HepG2 (cell line): ENCODE measurements around the gene NECAB2. TPM values are rescaled to one million over a fixed set of nuclear protein-coding genes. Genes with fewer than 3 reads are reported as not detected.

Experiments used
- ATAC-seq: fragments of 200-7000 bp; cut with Tn5 transposase; 3 replicates; pipeline ENCODE4 v1.9.1; 2020; ENCODE audit warnings: mild to moderate bottlenecking, moderate library complexity
- BruUV-seq: library from RNA; stranded (reverse); fragments of 400-500 nt; replicated peaks from 2 replicates; lab custom pipeline; 2021; lab: Mats Ljungman, UMichigan
- CTCF ChIA-PET: fragments of 300-600 bp; formaldehyde crosslinking; extraction: SDS; loops from one replicate; lab custom pipeline; 2021; ENCODE audit warnings: low total read pairs, inconsistent platforms, low intra/inter-chr PET ratio; lab: Yijun Ruan, JAX
- POLR2A ChIA-PET: fragments of 350-600 bp; sonication (Branson Sonifier 250); formaldehyde crosslinking; loops from one replicate; lab custom pipeline; 2020; ENCODE audit warnings: antibody characterized with exemption, inconsistent platforms; lab: Yijun Ruan, JAX
- DNase-seq: peaks from one replicate; pipeline ENCODE4 v3.0.0-alpha.2; 2015; ENCODE audit warnings: low spot score
- FAIRE-seq: peaks from 3 replicates; lab custom pipeline; 2011; peaks lifted over from hg19 to GRCh38; lab: Jason Lieb, UNC
- H2AFZ ChIP-seq: one replicate; pipeline ENCODE4 v1.6.1; 2011; ENCODE audit warnings: low read length, inconsistent platforms
- H3K27ac ChIP-seq: fragments of 300-600 bp; 3 replicates; pipeline ENCODE4 v1.8.0; 2011; ENCODE audit warnings: mixed run types, mild to moderate bottlenecking, mixed read lengths, low read length, inconsistent platforms; ENCODE audit not compliant: insufficient read depth; ENCODE audit errors: extremely low read length
- H3K27me3 ChIP-seq, 2 experiments: fragments of 200-600 bp in 1 of 2; 2 replicates in 1 of 2; 3 replicates in 1 of 2; pipeline versions ENCODE4 v1.6.0 to v1.8.0; 2011; ENCODE audit warnings: low read length in 2 of 2, mild to moderate bottlenecking in 2 of 2, moderate library complexity in 2 of 2, inconsistent platforms in 1 of 2; ENCODE audit not compliant: insufficient read depth in 2 of 2, control insufficient read depth in 1 of 2
- H3K36me3 ChIP-seq, 2 experiments: fragments of 200-600 bp in 1 of 2; replicated peaks in 1 of 2; 2 replicates in 1 of 2; 3 replicates in 1 of 2; pipeline versions ENCODE4 v1.5.1 to v1.8.0; 2011; ENCODE audit warnings: low read length in 2 of 2, inconsistent platforms in 1 of 2; ENCODE audit not compliant: insufficient read depth in 2 of 2, control insufficient read depth in 1 of 2
- H3K4me1 ChIP-seq: 2 replicates; pipeline ENCODE4 v1.5.1; 2012; ENCODE audit warnings: low read length, inconsistent platforms; ENCODE audit not compliant: insufficient read depth
- H3K4me2 ChIP-seq: 2 replicates; pipeline ENCODE4 v1.6.0; 2011; ENCODE audit warnings: low read depth, low read length, inconsistent platforms
- H3K4me3 ChIP-seq, 3 experiments: fragments of 200-600 bp in 1 of 3; sonication (generic), shearing (Covaris generic) in 1 of 3; replicated peaks in 1 of 3; 2 replicates each; pipeline ENCODE4 v1.5.1; 2011 to 2016; ENCODE audit warnings: low read length in 3 of 3, inconsistent platforms in 2 of 3, low read depth in 2 of 3, mild to moderate bottlenecking in 2 of 3, control low read depth in 1 of 3, mixed read lengths in 1 of 3; ENCODE audit not compliant: insufficient read depth in 1 of 3
- H3K79me2 ChIP-seq: one replicate; pipeline ENCODE4 v1.6.1; 2011; ENCODE audit warnings: low read length, inconsistent platforms; ENCODE audit not compliant: insufficient read depth
- H3K9ac ChIP-seq: 2 replicates; pipeline ENCODE4 v1.6.0; 2011; ENCODE audit warnings: mild to moderate bottlenecking, low read depth, low read length, inconsistent platforms; ENCODE audit not compliant: insufficient read depth
- H3K9me3 ChIP-seq: 2 replicates; pipeline ENCODE4 v1.5.1; 2012; ENCODE audit warnings: mild to moderate bottlenecking, low read length
- H4K20me1 ChIP-seq: 2 replicates; pipeline ENCODE4 v1.6.0; 2011; ENCODE audit warnings: inconsistent platforms, mild to moderate bottlenecking, low read length, moderate library complexity; ENCODE audit not compliant: insufficient read depth
- HOXD1 ChIP-seq: sonication (generic); formaldehyde crosslinking; IDR thresholded peaks from 2 replicates; pipeline ENCODE4 v1.5.0; 2020; ENCODE audit warnings: missing genetic modification reagents
- SSRP1 ChIP-seq: IDR thresholded peaks from 2 replicates; pipeline ENCODE4 v1.6.1; 2016; ENCODE audit warnings: control low read depth
- ZBTB20 ChIP-seq: sonication (generic); formaldehyde crosslinking; IDR thresholded peaks from 2 replicates; pipeline ENCODE4 v1.8.1; 2023; ENCODE audit warnings: missing genetic modification reagents, low read depth, mild to moderate bottlenecking, borderline replicate concordance
- ZNF232 ChIP-seq: sonication (generic); formaldehyde crosslinking; IDR thresholded peaks from 2 replicates; pipeline ENCODE4 v1.4.0; 2020; ENCODE audit warnings: missing genetic modification reagents, borderline replicate concordance
- ZNF546 ChIP-seq: sonication (generic); formaldehyde crosslinking; conservative IDR thresholded peaks from 2 replicates; pipeline ENCODE4 v1.8.1; 2023; ENCODE audit warnings: mild to moderate bottlenecking, missing genetic modification reagents
- ZNF790 ChIP-seq: sonication (generic); formaldehyde crosslinking; IDR thresholded peaks from 2 replicates; pipeline ENCODE4 v1.8.0; 2022; ENCODE audit warnings: missing genetic modification reagents, mild to moderate bottlenecking, borderline replicate concordance
- ZSCAN9 ChIP-seq: IDR thresholded peaks from 2 replicates; pipeline ENCODE4 v1.6.1; 2016; ENCODE audit warnings: borderline replicate concordance
- WGBS: methylation state at CpG from one replicate; pipeline ENCODE4 v1.1.6; 2017; ENCODE audit warnings: low lambda C conversion rate; 5-methylcytosine and 5-hydroxymethylcytosine counted together
- in situ Hi-C: cut with HindIII; loops from 2 replicates; pipeline ENCODE4 v1.10.0; 2017; ENCODE audit warnings: low pct_unique_long_range_greater_than_20kb; ENCODE audit not compliant: extremely low pct_ligation_motif_present
- intact Hi-C: fragments of 100-400 bp; cut with micrococcal nuclease; formaldehyde crosslinking; loops from one replicate; pipeline ENCODE4 v1.10.0; 2022; ENCODE audit not compliant: unreplicated experiment
- polyA plus RNA-seq, 8 experiments: library from polyadenylated mRNA; depleted of rRNA in 3 of 8; stranded (reverse) in 7 of 8; unstranded in 1 of 8; fragments of >200 nt; fragmentation: Illumina TruSeq in 4 of 8; extraction: Trizol in 4 of 8; gene quantifications; 2 replicates each; pipeline versions ENCODE4 v1.2.1 to v1.2.3, GENCODE V29; 2011 to 2016; ENCODE audit warnings: low read depth in 4 of 8, missing spikeins in 1 of 8, mixed read lengths in 1 of 8; ENCODE audit not compliant: insufficient read depth in 1 of 8
- total RNA-seq, 5 experiments: library from RNA; depleted of rRNA; stranded (reverse); fragments of >200 nt; fragmentation: Illumina TruSeq; extraction: Trizol; gene quantifications; 2 replicates each; pipeline ENCODE4 v1.2.3, GENCODE V29; 2016; ENCODE audit warnings: low read depth in 1 of 5
- TF ChIP-seq, protein P1 (sequence below): sonication (generic); formaldehyde crosslinking; IDR thresholded peaks from 2 replicates; pipeline ENCODE4 v1.4.0; 2020; ENCODE audit warnings: mild to moderate bottlenecking, missing genetic modification reagents
- TF ChIP-seq, protein P2 (sequence below): sonication (generic); formaldehyde crosslinking; IDR thresholded peaks from 2 replicates; pipeline ENCODE4 v1.4.0; 2020; ENCODE audit warnings: missing genetic modification reagents; ENCODE audit errors: not compliant biosample characterization
- TF ChIP-seq, protein P3 (sequence below): sonication (generic); formaldehyde crosslinking; IDR thresholded peaks from 2 replicates; pipeline ENCODE4 v1.5.1; 2020; ENCODE audit warnings: missing genetic modification reagents, mild to moderate bottlenecking, borderline replicate concordance
- TF ChIP-seq, protein P4 (sequence below): sonication (generic); formaldehyde crosslinking; IDR thresholded peaks from 2 replicates; pipeline ENCODE4 v1.8.1; 2023; ENCODE audit warnings: mild to moderate bottlenecking, missing genetic modification reagents, borderline replicate concordance
- TF ChIP-seq, protein P5 (sequence below): fragments of 450-650 bp; IDR thresholded peaks from 2 replicates; pipeline ENCODE4 v1.6.1; 2016

NECAB2 gene
- total and polyA plus RNA-seq, 2 of the 13 experiments (the other 11 are each of a cell fraction or from before 2014, with no cell fraction given), result 0.21 to 0.49 TPM

DNA sequence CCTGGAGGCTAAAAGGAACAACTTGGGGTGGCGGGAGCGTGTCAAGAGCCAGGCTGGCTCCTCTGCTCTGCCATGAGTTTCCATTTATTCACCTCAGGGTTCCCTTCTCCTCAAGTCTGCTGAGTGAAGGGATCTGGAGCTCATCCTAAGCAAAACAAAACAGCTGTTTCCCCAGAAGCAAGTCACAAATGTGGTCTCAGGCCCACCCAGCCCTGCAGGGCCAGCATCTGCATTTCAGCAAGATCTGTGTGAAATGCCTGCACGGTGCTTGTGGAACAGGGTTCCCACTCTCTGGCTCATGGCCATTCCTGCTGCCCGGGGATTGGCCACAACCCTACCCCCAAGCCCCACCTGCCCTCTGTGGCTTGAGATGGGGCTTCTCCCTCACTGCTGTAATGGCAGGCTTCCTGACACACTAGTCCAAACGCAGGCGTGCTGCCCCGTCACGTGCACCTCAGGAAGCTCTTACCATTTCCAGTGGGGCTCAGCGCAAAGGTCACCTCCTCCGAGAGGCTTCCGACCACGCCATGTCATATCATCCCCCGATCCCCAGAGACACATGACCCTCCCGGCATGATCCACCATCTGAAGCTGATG, 72.3 kb downstream of the NECAB2 start:
- no peak overlapping the region for H3K4me2 ChIP-seq
- H3K9ac ChIP-seq, result no peak overlapping the region
- H3K4me1 ChIP-seq, result peaks cover 24% of the 10 kb centered on the region
- no TSS peak for BruUV-seq
- CTCF ChIA-PET, result no interaction called here
- ATAC-seq, result no peak
- H4K20me1 ChIP-seq, result no peaks in the 10 kb centered on the region
- DNase-seq, result no peak
- H3K36me3 ChIP-seq, result no peaks in the 10 kb centered on the region
- no peak overlapping the region for H3K27ac ChIP-seq
- no peaks in the 10 kb centered on the region for H3K9me3 ChIP-seq
- H2AFZ ChIP-seq, result no peak overlapping the region
- WGBS, result 71% methylated on average over 13 of the region's 14 CpGs
- no peak for FAIRE-seq
- POLR2A ChIA-PET, result interaction anchor here (0.6 kb wide), 1 partner anchor 27 kb away, joined by 3 read pairs; no protein-coding TSS in a partner anchor
- peaks cover 3 to 50% of the 10 kb centered on the region in 2 experiments; a peak in 3 of 5 replicates for H3K27me3 ChIP-seq
- intact Hi-C loops, result loop anchor here (5.0 kb wide), 1 partner anchor 68 kb away; no protein-coding TSS in a partner anchor
- H3K4me3 ChIP-seq, result no peak overlapping the region
- in situ Hi-C loops, result loop anchor here (5.0 to 10.0 kb wide), 3 partner anchors 83 to 216 kb away; no protein-coding TSS in a partner anchor
- H3K79me2 ChIP-seq, result no peaks in the 10 kb centered on the region
- TF ChIP-seq ZNF232 (CRISPR knock-in tag) (no peak), ZBTB20 (CRISPR knock-in tag) (no peak), ZSCAN9 (CRISPR knock-in tag) (no peak), ZNF546 (no peak), ZNF790 (CRISPR knock-in tag) (no peak), SSRP1 (CRISPR knock-in tag) (no peak), HOXD1 (no peak)
- TF ChIP-seq, protein P1, sequence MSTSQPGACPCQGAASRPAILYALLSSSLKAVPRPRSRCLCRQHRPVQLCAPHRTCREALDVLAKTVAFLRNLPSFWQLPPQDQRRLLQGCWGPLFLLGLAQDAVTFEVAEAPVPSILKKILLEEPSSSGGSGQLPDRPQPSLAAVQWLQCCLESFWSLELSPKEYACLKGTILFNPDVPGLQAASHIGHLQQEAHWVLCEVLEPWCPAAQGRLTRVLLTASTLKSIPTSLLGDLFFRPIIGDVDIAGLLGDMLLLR (CRISPR knock-in tag), result no peak
- TF ChIP-seq, protein P2, sequence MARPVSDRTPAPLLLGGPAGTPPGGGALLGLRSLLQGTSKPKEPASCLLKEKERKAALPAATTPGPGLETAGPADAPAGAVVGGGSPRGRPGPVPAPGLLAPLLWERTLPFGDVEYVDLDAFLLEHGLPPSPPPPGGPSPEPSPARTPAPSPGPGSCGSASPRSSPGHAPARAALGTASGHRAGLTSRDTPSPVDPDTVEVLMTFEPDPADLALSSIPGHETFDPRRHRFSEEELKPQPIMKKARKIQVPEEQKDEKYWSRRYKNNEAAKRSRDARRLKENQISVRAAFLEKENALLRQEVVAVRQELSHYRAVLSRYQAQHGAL (CRISPR knock-in tag), result no peak
- TF ChIP-seq, protein P3, sequence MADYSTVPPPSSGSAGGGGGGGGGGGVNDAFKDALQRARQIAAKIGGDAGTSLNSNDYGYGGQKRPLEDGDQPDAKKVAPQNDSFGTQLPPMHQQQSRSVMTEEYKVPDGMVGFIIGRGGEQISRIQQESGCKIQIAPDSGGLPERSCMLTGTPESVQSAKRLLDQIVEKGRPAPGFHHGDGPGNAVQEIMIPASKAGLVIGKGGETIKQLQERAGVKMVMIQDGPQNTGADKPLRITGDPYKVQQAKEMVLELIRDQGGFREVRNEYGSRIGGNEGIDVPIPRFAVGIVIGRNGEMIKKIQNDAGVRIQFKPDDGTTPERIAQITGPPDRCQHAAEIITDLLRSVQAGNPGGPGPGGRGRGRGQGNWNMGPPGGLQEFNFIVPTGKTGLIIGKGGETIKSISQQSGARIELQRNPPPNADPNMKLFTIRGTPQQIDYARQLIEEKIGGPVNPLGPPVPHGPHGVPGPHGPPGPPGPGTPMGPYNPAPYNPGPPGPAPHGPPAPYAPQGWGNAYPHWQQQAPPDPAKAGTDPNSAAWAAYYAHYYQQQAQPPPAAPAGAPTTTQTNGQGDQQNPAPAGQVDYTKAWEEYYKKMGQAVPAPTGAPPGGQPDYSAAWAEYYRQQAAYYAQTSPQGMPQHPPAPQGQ, result no peak
- TF ChIP-seq, protein P4, sequence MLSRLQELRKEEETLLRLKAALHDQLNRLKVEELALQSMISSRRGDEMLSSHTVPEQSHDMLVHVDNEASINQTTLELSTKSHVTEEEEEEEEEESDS, result no peak
- TF ChIP-seq, protein P5, sequence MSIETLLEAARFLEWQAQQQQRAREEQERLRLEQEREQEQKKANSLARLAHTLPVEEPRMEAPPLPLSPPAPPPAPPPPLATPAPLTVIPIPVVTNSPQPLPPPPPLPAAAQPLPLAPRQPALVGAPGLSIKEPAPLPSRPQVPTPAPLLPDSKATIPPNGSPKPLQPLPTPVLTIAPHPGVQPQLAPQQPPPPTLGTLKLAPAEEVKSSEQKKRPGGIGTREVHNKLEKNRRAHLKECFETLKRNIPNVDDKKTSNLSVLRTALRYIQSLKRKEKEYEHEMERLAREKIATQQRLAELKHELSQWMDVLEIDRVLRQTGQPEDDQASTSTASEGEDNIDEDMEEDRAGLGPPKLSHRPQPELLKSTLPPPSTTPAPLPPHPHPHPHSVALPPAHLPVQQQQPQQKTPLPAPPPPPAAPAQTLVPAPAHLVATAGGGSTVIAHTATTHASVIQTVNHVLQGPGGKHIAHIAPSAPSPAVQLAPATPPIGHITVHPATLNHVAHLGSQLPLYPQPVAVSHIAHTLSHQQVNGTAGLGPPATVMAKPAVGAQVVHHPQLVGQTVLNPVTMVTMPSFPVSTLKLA, result no peak
